GM18868 (cell line): Measurements from ENCODE around the gene RPS8.
"Not testable (repeated sequence)": the region's sequence is repeated elsewhere in the genome, so short reads cannot be mapped to it uniquely, and the experiment has no call there.

Experiments used
- ATAC-seq: cut with Tn5 transposase; IDR thresholded peaks from one replicate; pipeline ENCODE4 v1.9.1; 2021; ENCODE audit warnings: mild to moderate bottlenecking, moderate library complexity; ENCODE audit not compliant: unreplicated experiment

Gene RPS8

GRCh38 chr1:44780583-44781121, 5.3 kb downstream of the RPS8 start:
- ATAC-seq = no peak

- no peak for ATAC-seq
Observed at GRCh38 chr1:44783697-44784093, 8.4 kb downstream of the RPS8 start.

GRCh38 chr1:44784094-44785028, 9.0 kb downstream of the RPS8 start:
- no peak for ATAC-seq

GRCh38 chr1:44785029-44785380, 9.7 kb downstream of the RPS8 start:
- no peak for ATAC-seq

- ATAC-seq = no peak
Observed at GRCh38 chr1:44785501-44786137, 10.3 kb downstream of the RPS8 start.

GRCh38 chr1:44786138-44786840, 10.9 kb downstream of the RPS8 start:
- no peak for ATAC-seq

GRCh38 chr1:44786841-44787426, 11.6 kb downstream of the RPS8 start:
- ATAC-seq = no peak

GRCh38 chr1:44787506-44787905, 12.2 kb downstream of the RPS8 start:
- ATAC-seq = no peak

GRCh38 chr1:44788120-44788860, 12.9 kb downstream of the RPS8 start, which contains the start of gene BEST4:
TSS of gene BEST4 (minus strand) at chr1:44788170. CDS start at chr1:44787705, 465 bp downstream.
- no peak for ATAC-seq

GRCh38 chr1:44790968-44791801, 15.8 kb downstream of the RPS8 start:
- ATAC-seq = no peak

GRCh38 chr1:44792736-44793502, 17.6 kb downstream of the RPS8 start:
- ATAC-seq = no peak

- ATAC-seq = not testable (repeated sequence)
Observed at GRCh38 chr1:44797886-44798285, 22.5 kb downstream of the RPS8 start.

- ATAC-seq = no peak
Observed at GRCh38 chr1:44798481-44799365, 23.4 kb downstream of the RPS8 start.

GRCh38 chr1:44799770-44800584, 24.6 kb downstream of the RPS8 start, which contains the start of gene PLK3:
TSS of gene PLK3 (plus strand) at chr1:44800377. CDS start at chr1:44800464, 87 bp downstream.
- peak; percentile 89 for ATAC-seq

GRCh38 chr1:44801491-44802305, 26.4 kb downstream of the RPS8 start:
- ATAC-seq = no peak
